Measurements from ENCODE around the gene NBAS.

The NBAS gene

GRCh38 chr2:15596968-15597367 is 35.8 kb upstream of the NBAS start:
- DNase-seq (ENCODE audit: low read depth) = no peak
- no peak overlapping the region for H3K4me3 ChIP-seq (ENCODE audit: control insufficient read depth, low read depth, low read length)
- no peak for TF ChIP-seq CTCF (IDR thresholded peaks at IDR 0.05; ENCODE audit: control insufficient read depth, insufficient read depth, low read depth, low read length, missing control alignments)

- no peak overlapping the region for H3K4me3 ChIP-seq (ENCODE audit: control insufficient read depth, low read depth, low read length)
- no peak for DNase-seq (ENCODE audit: low read depth)
- no peak for TF ChIP-seq CTCF (IDR thresholded peaks at IDR 0.05; ENCODE audit: control insufficient read depth, insufficient read depth, low read depth, low read length, missing control alignments)
Measured at GRCh38 chr2:15596350-15596749, 35.2 kb upstream of the NBAS start.

GRCh38 chr2:15595936-15596335 is 34.8 kb upstream of the NBAS start:
- no peak for TF ChIP-seq CTCF (IDR thresholded peaks at IDR 0.05; ENCODE audit: control insufficient read depth, insufficient read depth, low read depth, low read length, missing control alignments)
- H3K4me3 ChIP-seq (ENCODE audit: control insufficient read depth, low read depth, low read length) = no peak overlapping the region
- DNase-seq (ENCODE audit: low read depth) = no peak

- H3K4me3 ChIP-seq (ENCODE audit: control insufficient read depth, low read depth, low read length) = no peak overlapping the region
- no peak for DNase-seq (ENCODE audit: low read depth)
- no peak for TF ChIP-seq CTCF (IDR thresholded peaks at IDR 0.05; ENCODE audit: control insufficient read depth, insufficient read depth, low read depth, low read length, missing control alignments)
Measured at GRCh38 chr2:15595342-15595905, 34.3 kb upstream of the NBAS start.

- no peak for DNase-seq (ENCODE audit: low read depth)
- no peak overlapping the region for H3K4me3 ChIP-seq (ENCODE audit: control insufficient read depth, low read depth, low read length)
- TF ChIP-seq CTCF (IDR thresholded peaks at IDR 0.05; ENCODE audit: control insufficient read depth, insufficient read depth, low read depth, low read length, missing control alignments) = no peak
Measured at GRCh38 chr2:15594291-15595256, 33.4 kb upstream of the NBAS start.

- no peak for TF ChIP-seq CTCF (IDR thresholded peaks at IDR 0.05; ENCODE audit: control insufficient read depth, insufficient read depth, low read depth, low read length, missing control alignments)
- H3K4me3 ChIP-seq (ENCODE audit: control insufficient read depth, low read depth, low read length) = no peak overlapping the region
- DNase-seq (ENCODE audit: low read depth) = no peak
Measured at GRCh38 chr2:15593327-15593705, 32.2 kb upstream of the NBAS start.

All from AG09309 (cell line).